ENCODE measurements around the gene ARL6IP4.

The ARL6IP4 gene

DNA sequence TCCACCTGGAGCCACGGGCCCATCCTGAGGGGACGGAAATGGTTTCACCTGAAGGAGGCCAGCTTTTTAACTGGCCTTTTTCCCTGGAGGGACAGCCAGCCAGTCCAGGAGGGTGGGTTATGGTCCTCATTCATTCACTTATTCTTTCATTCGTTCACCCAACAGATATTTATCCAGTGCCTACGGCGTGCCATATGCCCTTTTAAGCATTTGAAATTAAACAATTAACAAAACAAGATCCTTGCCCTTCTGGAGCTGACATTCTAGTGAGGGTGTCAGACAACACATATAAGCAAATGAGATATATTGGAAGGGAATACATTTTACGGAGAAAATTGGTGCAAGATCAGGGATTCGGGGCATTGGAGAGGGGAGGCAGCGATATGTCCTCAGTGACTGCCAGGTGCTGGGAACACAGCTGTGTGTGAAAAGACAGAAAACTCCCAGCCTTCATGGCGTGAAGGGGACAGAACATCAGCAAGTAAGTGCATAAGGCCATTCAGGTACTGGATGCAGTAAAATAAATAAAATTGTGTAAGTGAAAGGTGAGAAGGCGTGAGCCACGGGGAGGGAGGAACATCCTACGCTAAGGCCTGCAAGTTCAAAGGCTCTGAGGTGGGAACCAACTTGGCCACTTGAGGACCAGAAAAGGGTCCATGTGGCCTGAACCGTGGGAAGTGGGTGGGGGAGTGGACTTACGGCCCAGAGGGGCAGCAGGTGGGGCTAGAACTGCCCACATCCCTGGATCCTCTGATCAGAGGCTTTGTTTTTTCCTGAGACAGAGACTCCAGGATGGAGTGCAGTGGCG, 13.5 kb upstream of the ARL6IP4 start:
- TF ChIP-seq TAF1 (IDR thresholded peaks at IDR 0.05; ENCODE audit: borderline replicate concordance, insufficient read depth, low read length) (no peak), SIN3A (IDR thresholded peaks at IDR 0.05; ENCODE audit: borderline replicate concordance, insufficient read depth, low read length) (no peak), FOXP2 (optimal IDR thresholded peaks at IDR 0.05; ENCODE audit: borderline replicate concordance, extremely low read depth, extremely low read length, insufficient read depth) (no peak), POLR2AphosphoS5 (IDR thresholded peaks at IDR 0.05; ENCODE audit: low read depth, low read length) (no peak), REST (IDR thresholded peaks at IDR 0.05; ENCODE audit: insufficient read depth in 1 of 2, low read depth in 2 of 2, low read length in 2 of 2) (no peak)

- TF ChIP-seq TAF1 (IDR thresholded peaks at IDR 0.05; ENCODE audit: borderline replicate concordance, insufficient read depth, low read length), result no peak
- TF ChIP-seq POLR2AphosphoS5 (IDR thresholded peaks at IDR 0.05; ENCODE audit: low read depth, low read length), result no peak
- no peak for TF ChIP-seq REST (IDR thresholded peaks at IDR 0.05; ENCODE audit: insufficient read depth in 1 of 2, low read depth in 2 of 2, low read length in 2 of 2)
- no peak for TF ChIP-seq SIN3A (IDR thresholded peaks at IDR 0.05; ENCODE audit: borderline replicate concordance, insufficient read depth, low read length)
- TF ChIP-seq FOXP2 (optimal IDR thresholded peaks at IDR 0.05; ENCODE audit: borderline replicate concordance, extremely low read depth, extremely low read length, insufficient read depth), result no peak
These were observed 12.4 kb upstream of the ARL6IP4 start for GRCh38 chr12:122968104-122968503.

DNA sequence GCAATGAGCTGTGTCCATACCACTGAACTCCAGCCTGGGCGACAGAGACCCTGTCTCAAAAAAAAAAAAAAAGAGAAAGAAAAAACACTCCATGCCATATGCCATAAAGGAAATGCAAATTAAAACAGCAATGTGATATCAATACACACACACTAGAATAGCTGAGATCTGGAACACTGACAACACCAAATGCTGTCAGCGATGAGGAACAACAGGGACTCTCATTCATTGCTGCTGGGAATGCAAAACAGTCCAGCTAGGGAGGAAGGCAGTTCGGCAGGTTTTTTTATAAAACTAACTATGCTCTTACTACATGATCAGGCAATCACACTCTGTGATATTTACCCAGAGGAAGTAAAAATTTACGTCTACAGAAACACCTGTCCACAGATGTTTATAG, 10.8 kb upstream of the ARL6IP4 start:
- TF ChIP-seq FOXP2 (optimal IDR thresholded peaks at IDR 0.05; ENCODE audit: borderline replicate concordance, extremely low read depth, extremely low read length, insufficient read depth) (no peak), REST (IDR thresholded peaks at IDR 0.05; ENCODE audit: insufficient read depth in 1 of 2, low read depth in 2 of 2, low read length in 2 of 2) (no peak), POLR2AphosphoS5 (IDR thresholded peaks at IDR 0.05; ENCODE audit: low read depth, low read length) (no peak), TAF1 (IDR thresholded peaks at IDR 0.05; ENCODE audit: borderline replicate concordance, insufficient read depth, low read length) (no peak), SIN3A (IDR thresholded peaks at IDR 0.05; ENCODE audit: borderline replicate concordance, insufficient read depth, low read length) (no peak)

DNA sequence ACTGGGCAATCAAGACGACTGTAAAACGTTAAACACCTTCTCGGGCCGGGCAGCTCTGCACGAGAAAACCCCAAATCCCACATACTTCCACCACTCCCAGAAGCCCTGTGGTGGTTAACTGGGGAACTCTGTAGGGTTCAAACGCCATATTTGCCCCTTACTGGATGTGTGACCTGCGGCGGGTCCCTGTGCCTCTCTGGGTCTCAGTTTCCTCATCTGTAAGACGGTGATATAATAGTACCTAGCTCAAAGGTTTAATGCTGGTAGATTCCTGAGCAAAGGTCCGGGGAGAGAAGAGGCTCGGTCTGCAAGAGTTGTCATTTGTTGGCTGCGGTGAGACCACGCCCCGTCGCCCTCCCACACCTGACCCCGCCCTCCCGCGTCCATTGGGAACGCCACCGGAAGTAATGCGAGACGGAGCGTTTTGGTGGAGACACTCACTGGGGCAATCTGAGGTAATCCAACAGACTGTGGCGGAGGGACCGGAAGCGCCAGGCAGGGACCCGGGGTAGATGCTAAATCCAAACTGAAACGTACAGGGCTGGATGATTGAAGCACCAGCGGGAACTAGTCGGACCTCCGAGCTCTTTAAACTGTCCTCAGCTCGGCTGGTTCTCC, 6.1 kb upstream of the ARL6IP4 start:
- TF ChIP-seq FOXP2 (optimal IDR thresholded peaks at IDR 0.05; ENCODE audit: borderline replicate concordance, extremely low read depth, extremely low read length, insufficient read depth), result no peak
- TF ChIP-seq POLR2AphosphoS5 (IDR thresholded peaks at IDR 0.05; ENCODE audit: low read depth, low read length), result peak; percentile 71
- peak; percentile 56; the same call in 1 of the 2 replicates for TF ChIP-seq TAF1 (IDR thresholded peaks at IDR 0.05; ENCODE audit: borderline replicate concordance, insufficient read depth, low read length)

GRCh38 chr12:122974892-122975789, 5.3 kb upstream of the ARL6IP4 start, which contains the start of gene OGFOD2:
OGFOD2 (plus strand) TSS chr12:122975244; CDS start chr12:122975252, 8 bp downstream.
- TF ChIP-seq SIN3A (IDR thresholded peaks at IDR 0.05; ENCODE audit: borderline replicate concordance, insufficient read depth, low read length) (no peak), TAF1 (IDR thresholded peaks at IDR 0.05; ENCODE audit: borderline replicate concordance, insufficient read depth, low read length) (no peak; the same call in 1 of the 2 replicates), FOXP2 (optimal IDR thresholded peaks at IDR 0.05; ENCODE audit: borderline replicate concordance, extremely low read depth, extremely low read length, insufficient read depth) (no peak), POLR2AphosphoS5 (IDR thresholded peaks at IDR 0.05; ENCODE audit: low read depth, low read length) (peak; percentile 65; the same call in 1 of the 2 replicates), REST (IDR thresholded peaks at IDR 0.05; ENCODE audit: insufficient read depth in 1 of 2, low read depth in 2 of 2, low read length in 2 of 2) (0 out of 4 replicates have a peak, but pooled peaks of 1 of the 2 experiments have one; percentile 10)

Measured in PFSK-1 (cell line).